GM18519 (cell line): Measurements from ENCODE around the gene SLC18A2.
"Not testable (repeated sequence)": the region's sequence is repeated elsewhere in the genome, so short reads cannot be mapped to it uniquely, and the experiment has no call there.

Experiments used
- ATAC-seq: cut with Tn5 transposase; IDR thresholded peaks from one replicate; pipeline ENCODE4 v1.9.1; 2021; ENCODE audit warnings: mild to moderate bottlenecking, moderate library complexity; ENCODE audit not compliant: unreplicated experiment, low FRiP score

The SLC18A2 gene

GRCh38 chr10:117261501-117261900 lies 20.6 kb downstream of the SLC18A2 start:
- no peak for ATAC-seq

- no peak for ATAC-seq
Observed at GRCh38 chr10:117262291-117262902, 21.5 kb downstream of the SLC18A2 start.

DNA sequence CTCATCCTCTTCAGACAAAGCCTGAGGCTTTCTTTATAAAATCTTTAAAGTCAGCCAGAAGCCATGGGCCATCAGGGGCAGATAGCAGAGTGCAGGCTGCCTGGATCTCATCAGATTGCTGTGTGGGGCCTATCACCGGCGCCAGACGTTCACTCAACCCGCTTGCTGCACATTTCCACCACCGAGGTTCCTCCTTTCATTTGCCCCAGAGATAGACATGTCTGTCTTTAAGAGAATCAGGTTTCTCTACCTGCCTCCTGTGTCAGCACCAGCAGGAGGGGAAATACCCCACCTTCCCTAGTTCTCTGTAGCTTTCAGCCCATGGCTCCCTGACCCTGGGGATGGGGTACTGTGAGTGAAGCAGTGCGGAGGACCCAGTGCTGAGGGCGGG lies 22.0 kb downstream of the SLC18A2 start:
- ATAC-seq: no peak

GRCh38 chr10:117264782-117265181 lies 23.9 kb downstream of the SLC18A2 start:
- no peak for ATAC-seq

DNA sequence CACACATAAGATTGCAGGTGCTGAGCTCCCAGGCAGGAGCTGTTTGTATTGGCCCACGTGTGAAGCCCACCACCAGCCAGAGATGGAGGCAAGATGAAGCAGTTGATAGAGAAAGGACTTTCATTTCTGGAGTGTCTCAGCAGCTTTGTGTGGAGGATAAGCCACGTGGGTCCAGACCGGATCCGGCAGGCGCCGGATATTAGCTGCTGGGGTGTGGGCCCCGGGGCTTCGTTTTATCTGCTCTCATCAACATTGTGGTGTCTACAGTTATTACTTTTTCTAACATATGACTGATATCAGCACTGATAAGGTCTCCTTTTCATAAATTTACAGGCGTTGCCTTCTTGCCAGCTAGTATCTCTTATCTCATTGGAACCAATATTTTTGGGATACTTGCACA lies 25.5 kb downstream of the SLC18A2 start:
- ATAC-seq: no peak

DNA sequence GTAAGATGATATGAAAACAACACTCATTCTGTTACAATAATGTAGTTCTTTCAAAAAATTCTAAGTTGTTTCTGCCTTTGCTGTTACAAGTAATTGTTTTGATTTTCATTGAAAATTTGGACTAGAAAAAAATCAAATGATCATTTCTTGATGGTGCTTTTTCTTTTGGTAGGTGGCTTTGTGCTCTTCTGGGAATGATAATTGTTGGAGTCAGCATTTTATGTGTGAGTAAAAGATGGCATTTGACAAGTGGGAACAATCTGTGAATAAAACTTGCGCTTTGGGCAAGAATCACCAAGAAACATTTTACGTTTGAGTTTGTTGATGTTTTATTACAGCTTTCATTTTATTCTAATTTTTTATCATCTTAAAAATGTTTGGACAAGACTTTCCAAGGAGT lies 25.9 kb downstream of the SLC18A2 start:
- no peak for ATAC-seq

DNA sequence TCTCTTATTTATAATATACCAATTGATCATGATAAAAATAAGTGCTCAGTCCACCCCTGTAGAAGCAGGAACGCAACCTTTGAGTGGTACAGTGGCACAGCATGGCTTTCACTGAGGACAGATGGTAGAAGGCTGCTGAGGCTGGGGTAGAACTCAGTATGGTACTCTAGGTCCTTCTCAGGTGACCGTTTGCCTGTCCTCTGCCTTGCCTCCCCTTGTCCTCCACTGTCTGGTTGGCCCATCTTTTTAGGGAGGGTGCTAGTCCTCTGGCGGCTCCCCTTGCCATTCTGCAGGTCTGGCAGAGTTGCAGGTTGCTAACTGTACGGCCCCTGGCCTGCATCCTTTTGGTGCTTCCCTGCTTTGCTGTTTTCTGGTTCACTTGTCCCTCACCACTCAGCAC lies 27.3 kb downstream of the SLC18A2 start:
- no peak for ATAC-seq

DNA sequence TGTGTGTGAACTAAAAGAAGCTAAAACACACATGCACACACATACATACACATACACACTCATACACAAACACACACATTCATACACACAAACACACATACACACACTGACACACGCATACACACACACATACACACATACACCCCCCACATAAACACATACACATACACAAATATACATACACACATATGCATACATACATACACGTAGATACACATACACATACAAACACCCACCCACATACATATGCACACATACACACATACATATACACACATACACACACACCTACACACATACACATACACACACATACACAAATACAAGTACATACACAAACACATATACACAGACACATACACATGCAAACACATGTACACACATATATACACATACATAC lies 28.0 kb downstream of the SLC18A2 start:
- no peak for ATAC-seq

GRCh38 chr10:117271427-117271826 lies 30.5 kb downstream of the SLC18A2 start:
- no peak for ATAC-seq

DNA sequence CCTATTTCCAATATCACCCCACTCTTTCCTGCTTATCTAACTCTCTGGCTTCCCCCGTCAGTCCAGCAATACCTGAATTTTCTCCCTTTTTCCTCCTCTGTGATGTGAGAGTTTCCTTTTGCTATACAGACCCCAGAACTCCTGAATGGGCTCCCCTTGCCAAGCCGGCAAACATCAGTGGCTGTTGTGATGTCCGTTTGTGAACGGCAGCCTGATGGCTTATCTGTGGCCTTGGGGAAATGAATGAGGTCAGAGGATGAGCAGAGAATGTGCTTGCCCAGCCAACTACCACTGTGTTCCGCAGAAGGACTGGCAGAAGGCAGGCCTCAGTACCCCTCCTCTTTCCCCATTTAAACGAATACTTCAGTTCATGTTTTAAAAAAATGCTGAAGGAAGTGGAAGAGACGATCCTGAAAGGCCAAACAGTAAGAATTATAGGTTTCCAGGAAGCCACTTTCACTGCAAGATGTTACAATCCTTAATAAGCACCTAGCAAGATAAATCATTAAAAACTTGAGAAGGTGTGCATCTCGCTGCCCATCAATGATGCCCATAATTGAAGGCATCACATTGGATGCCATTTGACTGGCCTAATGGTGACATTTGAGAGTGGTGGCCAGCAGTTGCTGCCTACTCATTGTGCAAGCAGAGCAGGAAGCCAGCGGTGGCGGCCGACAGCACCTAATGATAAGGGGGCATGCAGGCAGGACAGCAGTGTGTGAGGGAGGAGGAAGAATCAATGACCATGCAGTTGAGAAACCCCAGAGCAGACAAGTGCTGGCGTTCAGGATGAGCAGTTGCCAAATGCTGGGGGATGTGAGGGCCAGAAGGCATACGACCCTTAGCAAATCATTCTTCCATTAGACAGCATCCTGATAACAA lies 31.5 kb downstream of the SLC18A2 start:
- ATAC-seq: no peak

- no peak for ATAC-seq
Observed at GRCh38 chr10:117273980-117274379, 33.1 kb downstream of the SLC18A2 start.

- ATAC-seq: no peak
Observed at GRCh38 chr10:117274509-117274908, 33.6 kb downstream of the SLC18A2 start.

DNA sequence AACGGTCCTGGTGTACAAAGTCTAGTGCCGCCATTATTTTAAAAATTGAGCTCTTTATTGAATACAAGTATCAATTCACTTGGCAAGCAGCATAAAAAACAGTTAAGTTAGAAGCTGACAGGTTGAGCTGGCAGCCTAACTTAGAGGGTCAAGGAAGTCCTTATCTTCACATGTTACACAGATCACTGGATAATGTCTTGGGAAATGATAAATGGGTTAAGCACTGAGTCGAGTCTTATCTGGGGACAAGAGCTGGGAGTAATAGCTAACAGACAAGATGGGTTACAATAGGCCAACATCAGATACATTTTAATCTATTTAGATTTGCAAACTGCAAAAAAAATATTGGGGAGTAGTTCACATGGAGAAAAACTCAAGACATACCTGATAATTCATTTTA lies 34.2 kb downstream of the SLC18A2 start:
- no peak for ATAC-seq

GRCh38 chr10:117277675-117278074 lies 36.8 kb downstream of the SLC18A2 start:
- no peak for ATAC-seq

DNA sequence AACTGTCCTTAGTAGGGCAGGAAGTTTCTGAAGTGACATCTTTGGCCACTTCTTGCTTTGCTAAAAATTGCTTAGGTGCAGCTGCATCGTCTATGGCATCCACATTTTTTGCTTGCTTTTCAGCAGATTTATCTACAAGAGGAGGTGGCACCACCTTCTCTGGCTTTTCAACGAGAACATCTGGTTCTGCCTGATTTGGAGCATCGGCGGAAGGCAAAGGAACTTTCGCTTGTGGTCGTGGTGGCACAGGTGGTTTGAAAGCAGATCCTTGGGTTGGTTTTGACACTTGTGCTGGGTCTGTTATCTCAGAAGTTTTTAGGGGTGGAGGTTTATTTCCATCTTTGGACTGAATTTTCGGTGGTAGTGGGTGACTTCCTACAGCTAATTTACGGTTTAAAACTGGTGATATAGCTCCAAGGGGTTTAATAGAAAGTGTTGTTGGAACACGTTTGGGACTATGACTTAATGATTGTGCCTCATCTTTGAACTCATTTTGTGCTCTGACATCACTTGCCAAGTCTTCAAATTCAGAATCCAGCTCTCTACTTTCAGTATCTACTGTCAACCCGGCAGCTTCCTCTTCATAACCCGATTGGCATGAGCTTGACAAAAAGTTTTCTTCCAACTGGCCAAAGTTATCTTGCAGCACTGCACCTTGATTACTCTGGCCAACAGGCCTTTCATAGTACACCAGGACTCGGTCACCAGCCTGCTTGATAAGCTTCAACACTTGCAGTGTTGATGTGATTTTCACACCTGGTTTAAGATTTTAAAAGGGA lies 44.0 kb downstream of the SLC18A2 start:
- ATAC-seq: no peak

DNA sequence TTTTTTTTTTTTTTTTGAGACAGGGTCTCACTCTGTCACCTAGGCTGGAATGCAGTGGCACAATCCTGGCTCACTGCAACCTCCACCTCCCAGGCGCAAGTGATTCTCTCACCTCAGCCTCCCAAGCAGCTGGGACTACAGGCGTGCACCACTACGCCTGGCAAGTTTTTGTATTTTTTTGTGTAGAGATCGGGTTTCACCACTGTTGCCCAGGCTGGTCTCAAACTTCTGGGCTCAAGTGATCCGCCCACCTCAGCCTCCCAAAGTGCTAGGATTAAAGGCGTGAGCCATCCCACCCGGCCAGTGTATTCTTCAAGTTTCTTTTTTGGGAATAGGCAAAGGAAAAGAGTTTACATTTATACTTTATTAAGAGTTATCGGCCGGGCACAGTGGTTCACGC lies 50.0 kb downstream of the SLC18A2 start:
- ATAC-seq: not testable (repeated sequence)

- no peak for ATAC-seq
Observed at GRCh38 chr10:117294039-117294645, 53.2 kb downstream of the SLC18A2 start.

GRCh38 chr10:117294735-117295134 lies 53.8 kb downstream of the SLC18A2 start:
- no peak for ATAC-seq

DNA sequence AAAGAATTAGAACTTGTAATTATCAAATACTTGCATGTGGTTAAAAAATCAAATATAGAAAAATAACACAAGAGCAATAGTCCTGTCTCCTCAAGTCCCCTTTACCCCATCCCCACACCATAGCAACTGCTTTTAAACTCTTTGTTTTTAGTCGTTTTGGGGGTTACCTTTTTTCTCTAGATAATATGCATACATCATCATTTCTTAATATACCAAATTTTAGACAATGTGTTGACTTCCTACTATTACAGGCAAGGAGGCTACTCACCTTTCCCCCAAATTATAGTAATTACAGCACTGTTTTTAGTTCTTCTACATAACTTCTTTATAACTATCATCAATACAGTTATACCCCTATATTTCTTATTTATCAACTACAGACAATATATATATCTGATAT lies 57.3 kb downstream of the SLC18A2 start:
- no peak for ATAC-seq

GRCh38 chr10:117299435-117299834 lies 58.5 kb downstream of the SLC18A2 start:
- ATAC-seq: no peak

GRCh38 chr10:117300671-117301070 lies 59.8 kb downstream of the SLC18A2 start:
- no peak for ATAC-seq
